G401 (cell line): ENCODE measurements around the gene HECW1. TPM values are rescaled to one million over a fixed set of nuclear protein-coding genes. Genes with fewer than 3 reads are reported as not detected.

Source experiments
- DNase-seq: peaks from one replicate; pipeline ENCODE4 v3.0.0-alpha.2; 2015; ENCODE audit warnings: low spot score
- in situ Hi-C: cut with HindIII; loops from 2 replicates; pipeline ENCODE4 v1.10.0; 2016; ENCODE audit warnings: low sequenced_read_pairs, mixed read lengths
- total RNA-seq: library from RNA; depleted of rRNA; stranded (reverse); fragments of >200 nt; shearing (Covaris generic); gene quantifications from 2 replicates; pipeline ENCODE4 v1.2.3, GENCODE V29; 2014

Gene HECW1
- total RNA-seq, 1 experiment from 2014 or later, result not detected

DNA sequence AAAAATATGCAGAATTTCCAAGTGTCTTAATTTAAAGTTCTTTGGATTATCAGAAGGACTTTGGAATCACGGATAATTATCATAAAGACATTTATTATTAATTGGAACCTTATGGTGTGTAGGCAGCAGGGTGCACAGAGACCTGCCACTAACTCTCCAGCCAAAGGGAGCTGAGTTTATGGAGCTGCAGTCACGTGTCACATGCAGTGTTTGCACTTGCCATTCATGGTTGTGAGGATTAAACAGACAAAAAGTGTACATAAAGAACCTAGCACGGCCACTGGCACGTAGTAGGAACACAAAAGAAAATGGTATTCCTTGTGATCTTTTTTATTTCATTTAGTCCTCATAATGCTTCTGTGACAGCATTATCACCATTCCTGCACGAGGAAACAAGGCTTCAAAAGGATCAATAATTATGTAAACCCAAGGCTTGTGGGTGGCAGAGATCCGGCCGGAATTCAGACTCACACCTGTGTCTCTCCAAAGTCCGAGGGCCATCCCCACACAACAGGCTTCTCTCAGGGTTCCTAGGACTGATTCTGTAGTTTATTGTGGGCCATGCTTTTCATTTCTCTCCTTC lies 326.5 kb downstream of the HECW1 start:
- in situ Hi-C loops, result no loop called here

GRCh38 chr7:43439631-43440401 lies 327.4 kb downstream of the HECW1 start:
- DNase-seq, result peak; percentile 29
- in situ Hi-C loops, result no loop called here

More for the DNA sequence above, 326.5 kb downstream of the HECW1 start:
- no peak for DNase-seq

- no peak for DNase-seq
- in situ Hi-C loops, result no loop called here
These were observed 329.0 kb downstream of the HECW1 start for GRCh38 chr7:43441231-43442130.

DNA sequence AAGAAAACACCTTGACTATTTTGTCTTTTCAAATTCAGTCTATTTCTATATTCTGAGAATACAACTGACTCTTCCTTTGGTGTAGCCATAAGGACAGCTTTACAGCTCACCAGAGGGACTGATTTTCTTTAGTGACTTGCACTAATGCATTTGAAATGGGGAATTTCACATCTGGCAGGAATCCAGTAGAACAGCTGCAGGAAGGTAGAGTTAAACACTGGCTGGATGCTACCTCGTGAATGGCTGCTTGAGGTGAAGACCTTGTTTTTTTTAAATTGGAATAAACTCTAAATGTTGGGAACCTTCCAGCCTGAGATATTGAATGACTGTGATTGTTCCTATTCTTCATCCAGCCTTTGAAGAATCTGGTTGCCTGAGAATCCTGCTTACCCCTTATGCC lies 330.9 kb downstream of the HECW1 start:
- in situ Hi-C loops, result no loop called here
- DNase-seq, result no peak

GRCh38 chr7:43444711-43445578 lies 332.5 kb downstream of the HECW1 start:
- no peak for DNase-seq

DNA sequence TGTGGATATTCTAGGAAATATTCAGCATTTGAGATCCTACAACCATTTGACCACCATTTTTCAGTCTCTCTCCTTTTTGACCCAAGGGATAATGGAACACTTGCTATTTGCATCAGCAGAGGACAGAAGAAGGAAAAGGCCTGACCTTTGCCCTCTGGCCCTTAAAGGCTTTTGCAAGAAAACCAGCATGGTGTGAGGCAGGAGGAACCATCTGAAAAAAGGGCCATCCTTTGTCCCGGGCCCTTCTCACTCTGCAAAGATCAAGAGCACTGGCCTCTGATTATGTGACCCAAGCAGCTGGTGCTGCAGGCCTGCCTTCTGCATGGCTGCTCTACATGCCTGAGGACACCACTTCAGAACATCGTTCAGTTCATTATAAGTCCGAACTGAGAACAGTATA lies 337.1 kb downstream of the HECW1 start:
- no peak for DNase-seq
- in situ Hi-C loops, result no loop called here

More at GRCh38 chr7:43444711-43445578, 332.5 kb downstream of the HECW1 start:
- in situ Hi-C loops, result no loop called here

- DNase-seq, result no peak
- in situ Hi-C loops, result no loop called here
These were observed 338.4 kb downstream of the HECW1 start for GRCh38 chr7:43450894-43451293.

DNA sequence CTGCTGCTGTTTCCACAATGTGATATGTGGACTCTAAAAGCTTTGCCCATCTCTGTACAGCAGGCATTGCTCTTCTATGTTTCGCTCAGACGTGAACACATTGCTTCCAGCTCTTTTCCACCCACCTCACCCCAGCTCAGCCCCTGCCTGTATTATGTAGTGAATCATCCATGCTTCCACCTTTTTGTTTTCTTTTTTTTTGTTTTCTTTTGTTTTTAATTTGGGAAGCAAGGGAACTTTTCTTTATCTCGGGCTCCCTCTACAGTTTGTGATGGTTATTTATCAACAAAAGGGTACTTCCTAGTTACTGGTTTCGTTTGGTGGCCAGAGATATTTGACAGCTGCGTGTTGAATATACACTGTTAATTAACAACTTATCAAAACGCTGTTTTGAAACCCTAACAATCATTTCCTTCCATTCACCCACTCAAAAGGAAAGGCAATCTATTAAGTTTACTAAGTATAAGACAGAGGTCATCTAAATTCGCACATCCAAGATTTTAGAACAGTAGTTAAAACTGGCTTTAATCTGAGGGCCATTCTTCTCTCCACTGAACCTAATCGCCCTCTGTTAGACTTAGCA lies 342.6 kb downstream of the HECW1 start:
- in situ Hi-C loops, result no loop called here
- DNase-seq, result peak; percentile 36

GRCh38 chr7:43456200-43456599 lies 343.8 kb downstream of the HECW1 start:
- DNase-seq, result no peak
- in situ Hi-C loops, result no loop called here

DNA sequence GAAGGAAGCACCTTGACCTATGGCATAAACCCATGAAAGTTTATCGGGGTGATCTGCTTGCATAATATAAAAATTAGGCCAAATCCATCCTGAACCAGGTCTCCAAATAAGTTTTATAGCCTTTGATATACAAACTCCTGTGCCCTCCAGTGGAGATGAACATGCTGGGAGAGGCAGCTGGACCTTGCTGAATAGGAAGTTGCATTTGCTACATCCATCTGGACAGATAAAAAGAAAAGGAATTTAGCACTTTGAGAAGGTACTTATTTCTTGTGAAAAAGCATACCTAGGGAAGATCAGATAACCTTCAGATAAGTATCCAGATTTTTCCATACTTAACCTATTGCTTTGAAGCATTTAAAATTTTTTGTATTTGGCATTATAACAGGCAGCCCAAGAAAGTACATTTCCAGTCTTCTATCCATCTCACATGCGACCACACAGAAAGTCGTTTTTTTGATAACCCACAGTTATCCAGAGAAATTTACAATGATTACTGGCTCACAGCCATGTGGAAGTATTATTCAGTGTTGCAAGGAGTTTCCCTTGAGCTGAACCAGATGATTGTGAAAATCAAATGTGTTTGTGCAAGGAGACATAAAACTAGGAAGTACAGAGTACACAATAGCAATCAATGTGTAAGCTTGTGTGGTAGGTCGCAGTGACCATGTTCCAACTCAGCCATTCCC lies 346.0 kb downstream of the HECW1 start:
- in situ Hi-C loops, result no loop called here

DNA sequence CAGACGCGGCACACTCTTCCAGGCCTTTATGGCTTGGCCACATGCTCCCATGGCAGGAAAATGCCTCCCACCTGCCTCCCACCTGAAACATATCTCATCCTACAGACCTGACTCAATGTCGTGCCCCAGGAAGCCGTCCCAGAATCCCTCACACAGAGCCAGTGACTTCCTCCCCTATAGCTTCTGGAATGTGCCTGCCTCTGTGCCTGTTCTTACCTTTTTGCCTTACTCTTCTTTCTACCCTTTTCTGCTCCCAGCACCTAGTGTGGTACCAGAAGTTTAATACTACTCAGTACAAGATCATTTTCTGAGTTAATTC lies 346.5 kb downstream of the HECW1 start:
- DNase-seq, result no peak
- in situ Hi-C loops, result no loop called here

More for the DNA sequence above, 346.0 kb downstream of the HECW1 start:
- DNase-seq, result peak; percentile 35

- DNase-seq, result no peak
- in situ Hi-C loops, result no loop called here
These were observed 348.4 kb downstream of the HECW1 start for GRCh38 chr7:43460733-43461348.

DNA sequence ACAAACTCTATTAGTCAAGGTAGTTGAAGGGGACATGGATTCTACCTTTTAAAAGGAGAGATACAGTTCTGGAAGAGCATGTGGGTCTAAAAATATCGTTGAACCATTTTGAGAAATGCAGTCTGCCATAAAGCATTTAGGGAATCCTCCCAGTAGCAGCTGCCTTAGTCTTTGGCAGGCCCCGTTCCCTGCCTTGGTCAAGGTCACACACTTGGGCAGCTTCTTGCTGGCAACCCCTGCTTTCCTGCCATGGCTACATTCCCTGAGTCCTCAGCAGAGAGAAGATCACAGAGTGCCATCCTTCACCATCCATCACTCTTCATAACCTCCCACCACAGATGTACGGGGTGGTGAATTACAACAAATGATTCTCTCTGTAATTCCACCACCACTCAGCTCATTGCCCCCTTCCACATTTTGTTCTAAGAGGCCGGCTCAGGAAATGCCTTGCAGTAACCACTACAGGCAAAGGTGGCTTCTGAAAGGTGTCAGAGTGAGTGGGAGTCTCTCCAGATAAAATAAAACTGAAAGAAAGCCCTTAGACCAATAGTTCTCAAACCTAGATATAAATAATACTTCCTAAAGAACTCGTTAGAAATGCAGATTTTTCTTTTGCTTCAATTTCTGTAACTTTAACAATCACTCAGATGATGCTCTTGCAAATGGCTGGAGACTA lies 349.0 kb downstream of the HECW1 start:
- in situ Hi-C loops, result no loop called here
- DNase-seq, result no peak

DNA sequence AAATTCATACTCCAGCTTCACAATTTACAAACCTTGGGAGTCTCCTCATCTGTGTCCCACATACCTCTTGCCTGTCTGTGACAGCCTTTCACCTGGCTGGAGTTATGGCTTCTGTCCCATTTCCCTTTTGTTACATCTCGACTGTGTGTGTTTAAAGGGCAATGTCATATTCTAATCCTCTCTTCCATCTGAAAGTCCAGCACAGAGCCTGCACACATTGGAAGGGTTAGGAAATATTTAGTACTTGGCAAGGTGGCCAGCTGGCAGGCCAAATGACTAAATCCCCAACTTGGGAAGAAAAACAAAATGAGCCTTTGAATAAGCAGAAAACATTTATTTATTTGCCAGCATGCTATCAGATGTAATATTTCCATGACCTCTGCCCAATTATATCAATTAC lies 350.4 kb downstream of the HECW1 start:
- DNase-seq, result peak; percentile 89
- in situ Hi-C loops, result no loop called here

DNA sequence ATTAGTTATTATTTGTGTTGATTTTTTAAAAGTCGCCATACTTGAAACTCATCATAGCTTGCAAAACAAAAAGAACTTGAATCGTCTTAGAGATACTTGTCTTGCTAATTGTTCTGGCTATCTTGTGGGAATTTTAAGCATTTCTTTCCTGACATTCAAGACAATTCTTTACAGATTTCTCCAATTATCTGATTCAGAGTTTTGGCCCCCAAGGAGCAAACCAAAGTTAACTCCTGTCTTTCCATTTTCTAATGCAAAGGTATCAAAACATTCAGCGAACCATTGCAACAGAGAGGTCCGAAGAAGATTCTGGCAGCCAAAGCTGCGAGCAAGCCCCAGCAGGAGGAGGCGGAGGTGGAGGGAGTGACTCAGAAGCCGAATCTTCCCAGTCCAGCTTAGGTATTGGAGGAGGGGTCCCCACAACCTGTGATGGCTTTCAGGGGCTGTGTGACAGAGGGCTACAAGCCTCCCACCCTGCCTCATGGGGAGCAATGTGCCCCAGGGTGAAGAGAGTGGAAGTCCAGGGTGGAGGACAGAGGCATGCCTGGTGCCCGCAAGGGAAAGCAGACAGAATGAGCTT lies 351.0 kb downstream of the HECW1 start:
- peak; percentile 33 for DNase-seq
- in situ Hi-C loops, result no loop called here

- in situ Hi-C loops, result no loop called here
- DNase-seq, result no peak
These were observed 353.4 kb downstream of the HECW1 start for GRCh38 chr7:43465581-43466554.
